PFSK-1 (cell line): ENCODE measurements around the gene ANKRD52.

Experiments
- FOXP2 ChIP-seq: optimal IDR thresholded peaks from 2 replicates; pipeline ENCODE3; 2011; ENCODE audit warnings: borderline replicate concordance, control low read depth, inconsistent platforms; ENCODE audit not compliant: insufficient read depth; ENCODE audit errors: extremely low read length, extremely low read depth
- POLR2AphosphoS5 ChIP-seq: IDR thresholded peaks from 2 replicates; pipeline ENCODE4 v1.6.1; 2012; ENCODE audit warnings: low read depth, mild to moderate bottlenecking, control low read depth, low read length, moderate library complexity
- SIN3A ChIP-seq: IDR thresholded peaks from 2 replicates; pipeline ENCODE4 v1.6.1; 2012; ENCODE audit warnings: mild to moderate bottlenecking, low read length, moderate library complexity, borderline replicate concordance; ENCODE audit not compliant: insufficient read depth
- TAF1 ChIP-seq: IDR thresholded peaks from 2 replicates; pipeline ENCODE4 v1.6.1; 2012; ENCODE audit warnings: low read length, control low read depth, borderline replicate concordance; ENCODE audit not compliant: insufficient read depth
- TF ChIP-seq, protein P1 (sequence below), 2 experiments: IDR thresholded peaks; 2 replicates each; pipeline versions ENCODE4 v1.6.1 to v1.8.0; 2011 to 2012; ENCODE audit warnings: low read depth in 2 of 2, low read length in 2 of 2, control low read depth in 1 of 2, inconsistent platforms in 1 of 2, mild to moderate bottlenecking in 1 of 2, moderate library complexity in 1 of 2; ENCODE audit not compliant: insufficient read depth in 1 of 2

ANKRD52 gene

GRCh38 chr12:56242986-56243385 is 15.2 kb downstream of the ANKRD52 start:
- TF ChIP-seq, protein P1, sequence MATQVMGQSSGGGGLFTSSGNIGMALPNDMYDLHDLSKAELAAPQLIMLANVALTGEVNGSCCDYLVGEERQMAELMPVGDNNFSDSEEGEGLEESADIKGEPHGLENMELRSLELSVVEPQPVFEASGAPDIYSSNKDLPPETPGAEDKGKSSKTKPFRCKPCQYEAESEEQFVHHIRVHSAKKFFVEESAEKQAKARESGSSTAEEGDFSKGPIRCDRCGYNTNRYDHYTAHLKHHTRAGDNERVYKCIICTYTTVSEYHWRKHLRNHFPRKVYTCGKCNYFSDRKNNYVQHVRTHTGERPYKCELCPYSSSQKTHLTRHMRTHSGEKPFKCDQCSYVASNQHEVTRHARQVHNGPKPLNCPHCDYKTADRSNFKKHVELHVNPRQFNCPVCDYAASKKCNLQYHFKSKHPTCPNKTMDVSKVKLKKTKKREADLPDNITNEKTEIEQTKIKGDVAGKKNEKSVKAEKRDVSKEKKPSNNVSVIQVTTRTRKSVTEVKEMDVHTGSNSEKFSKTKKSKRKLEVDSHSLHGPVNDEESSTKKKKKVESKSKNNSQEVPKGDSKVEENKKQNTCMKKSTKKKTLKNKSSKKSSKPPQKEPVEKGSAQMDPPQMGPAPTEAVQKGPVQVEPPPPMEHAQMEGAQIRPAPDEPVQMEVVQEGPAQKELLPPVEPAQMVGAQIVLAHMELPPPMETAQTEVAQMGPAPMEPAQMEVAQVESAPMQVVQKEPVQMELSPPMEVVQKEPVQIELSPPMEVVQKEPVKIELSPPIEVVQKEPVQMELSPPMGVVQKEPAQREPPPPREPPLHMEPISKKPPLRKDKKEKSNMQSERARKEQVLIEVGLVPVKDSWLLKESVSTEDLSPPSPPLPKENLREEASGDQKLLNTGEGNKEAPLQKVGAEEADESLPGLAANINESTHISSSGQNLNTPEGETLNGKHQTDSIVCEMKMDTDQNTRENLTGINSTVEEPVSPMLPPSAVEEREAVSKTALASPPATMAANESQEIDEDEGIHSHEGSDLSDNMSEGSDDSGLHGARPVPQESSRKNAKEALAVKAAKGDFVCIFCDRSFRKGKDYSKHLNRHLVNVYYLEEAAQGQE (IDR thresholded peaks at IDR 0.05; ENCODE audit: insufficient read depth in 1 of 2, low read depth in 2 of 2, low read length in 2 of 2) = no peak

DNA sequence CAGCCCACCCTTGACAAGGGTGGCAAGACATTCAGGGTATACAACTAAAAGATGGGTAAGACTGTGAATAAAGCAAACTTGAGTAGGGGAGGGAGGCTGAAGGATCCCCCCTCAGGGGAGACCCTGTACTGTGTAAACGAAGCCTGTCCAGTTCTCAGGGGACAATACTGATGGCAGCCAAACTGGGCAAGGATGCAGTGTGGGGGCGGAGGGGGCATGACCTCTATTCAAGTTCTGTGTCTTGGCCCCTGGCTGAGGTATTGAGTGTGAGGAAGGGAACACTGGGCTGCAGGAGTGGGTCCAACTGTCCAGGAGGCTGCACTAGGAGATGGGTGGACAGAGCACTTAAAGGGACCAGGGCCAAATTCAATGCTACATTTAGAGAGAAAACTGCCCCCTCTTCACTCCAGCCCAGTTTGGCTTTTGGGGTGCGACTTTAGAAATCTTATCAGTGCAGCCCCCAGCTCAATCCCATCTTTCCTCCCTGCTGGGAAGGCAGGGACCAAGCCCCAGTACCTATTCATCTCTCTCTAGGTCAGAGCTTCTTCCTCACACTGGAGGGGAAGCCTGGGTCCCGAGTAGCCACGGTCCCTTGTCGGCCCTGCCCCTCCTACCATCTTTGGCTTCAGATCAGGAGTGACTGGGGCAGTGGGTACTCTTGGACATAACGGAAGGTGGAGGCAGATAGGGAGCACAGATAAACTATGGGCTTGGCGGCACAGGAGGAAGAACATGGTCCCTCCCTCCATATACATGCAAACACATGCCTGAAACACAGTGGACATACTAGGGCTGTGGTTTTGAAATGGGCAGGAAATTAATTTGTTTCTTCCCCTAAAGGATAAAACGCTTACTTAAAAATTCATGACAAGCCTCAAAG is 16.5 kb downstream of the ANKRD52 start:
- TF ChIP-seq TAF1 (no peak), SIN3A (no peak), FOXP2 (no peak), POLR2AphosphoS5 (no peak)
- TF ChIP-seq, protein P1 (IDR thresholded peaks at IDR 0.05; ENCODE audit: insufficient read depth in 1 of 2, low read depth in 2 of 2, low read length in 2 of 2) = no peak

DNA sequence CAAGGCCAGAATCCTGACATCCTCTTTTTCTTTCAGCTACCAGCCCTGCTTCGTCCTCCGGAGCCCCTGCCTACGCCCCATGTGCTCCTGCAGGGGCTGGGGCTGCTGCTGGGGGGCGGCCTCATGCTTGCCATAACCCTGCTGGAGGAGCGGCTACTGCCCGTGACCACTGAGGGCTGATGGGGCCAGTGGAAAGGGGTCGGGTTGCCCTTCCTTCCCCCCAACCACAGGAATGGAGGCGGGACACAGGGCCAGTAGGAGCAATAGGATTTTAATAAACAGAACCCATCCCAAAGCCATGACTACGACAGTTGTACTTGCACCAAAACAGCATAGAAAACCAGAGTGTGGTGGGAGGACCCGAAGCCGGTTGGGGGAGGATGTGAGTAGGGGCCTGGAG is 20.6 kb downstream of the ANKRD52 start:
- no peak for TF ChIP-seq POLR2AphosphoS5
- no peak for TF ChIP-seq FOXP2
- no peak for TF ChIP-seq SIN3A
- no peak for TF ChIP-seq TAF1
- TF ChIP-seq, protein P1 (IDR thresholded peaks at IDR 0.05; ENCODE audit: insufficient read depth in 1 of 2, low read depth in 2 of 2, low read length in 2 of 2) = no peak

DNA sequence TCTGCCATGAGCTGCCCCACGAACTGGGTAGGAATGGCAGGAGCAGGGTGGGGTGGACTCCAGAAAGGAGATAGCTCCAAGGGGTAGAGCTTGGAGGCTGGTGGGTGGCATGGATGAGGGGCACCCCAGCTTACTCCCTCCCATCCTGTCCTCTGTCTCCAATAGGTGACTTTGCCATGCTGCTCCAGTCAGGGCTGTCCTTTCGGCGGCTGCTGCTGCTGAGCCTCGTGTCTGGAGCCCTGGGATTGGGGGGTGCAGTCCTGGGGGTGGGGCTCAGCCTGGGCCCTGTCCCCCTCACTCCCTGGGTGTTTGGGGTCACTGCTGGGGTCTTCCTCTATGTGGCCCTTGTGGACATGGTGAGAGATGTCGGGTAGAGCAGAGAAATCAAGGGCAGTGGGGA is 21.2 kb downstream of the ANKRD52 start:
- no peak for TF ChIP-seq SIN3A
- no peak for TF ChIP-seq FOXP2
- TF ChIP-seq TAF1 = no peak
- TF ChIP-seq, protein P1 (IDR thresholded peaks at IDR 0.05; ENCODE audit: insufficient read depth in 1 of 2, low read depth in 2 of 2, low read length in 2 of 2) = no peak
- no peak for TF ChIP-seq POLR2AphosphoS5

GRCh38 chr12:56236091-56236490 is 22.1 kb downstream of the ANKRD52 start:
- TF ChIP-seq POLR2AphosphoS5 (no peak), SIN3A (no peak), FOXP2 (no peak)
